Measurements from ENCODE around the gene CARD14.

- TF ChIP-seq CTCF (IDR thresholded peaks at IDR 0.05) (no peak), EZH2 (IDR thresholded peaks at IDR 0.05; ENCODE audit: borderline replicate concordance, insufficient read depth, low read depth, low read length, poor library complexity, severe bottlenecking) (no peak)
Measured at GRCh38 chr17:80246726-80247125, 76.9 kb downstream of the CARD14 start.

All from B cell (primary cell).